NK-92 treated with Interleukin-12 subunit alpha and Interleukin-12 subunit beta, amount 100 ng/mL, for 24 hours (cell line): ENCODE measurements around the gene MARK2.

Experiments
- DNase-seq: peaks from one replicate; lab custom pipeline; 2025; lab: John Stamatoyannopoulos, UW

The MARK2 gene

DNA sequence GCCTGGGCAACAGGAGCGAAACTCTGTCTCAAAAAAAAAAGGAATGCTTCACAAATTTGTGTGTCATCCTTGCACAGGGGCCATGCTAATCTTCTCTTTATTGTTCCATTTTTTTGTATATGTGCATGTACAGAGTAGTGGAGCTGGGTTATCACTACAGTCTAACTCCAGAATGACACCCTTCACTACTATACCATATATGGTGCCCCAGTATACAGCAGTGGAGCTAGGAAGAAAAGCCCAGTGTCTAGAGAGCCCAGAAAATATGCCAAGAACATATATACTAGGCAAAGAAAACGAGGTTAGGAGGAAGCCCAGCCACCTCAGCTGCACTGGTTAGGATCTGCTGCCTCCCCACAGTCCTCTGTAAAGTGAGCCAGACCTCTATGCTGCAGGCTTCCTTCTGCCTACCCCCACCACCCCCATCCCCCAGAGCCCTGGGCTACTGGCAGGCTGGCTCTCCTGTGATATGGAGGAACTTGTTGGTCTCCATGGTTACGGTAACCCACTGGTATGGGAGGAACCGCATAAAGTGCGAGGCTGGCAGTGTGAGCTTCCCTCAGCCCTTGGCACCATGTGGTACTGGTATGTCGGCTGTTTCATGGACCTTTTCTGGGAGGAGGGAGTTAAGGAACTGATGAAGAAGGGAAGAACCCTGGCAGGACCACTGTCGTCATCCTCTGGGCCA, 43.8 kb downstream of the MARK2 start:
- DNase-seq: no peak

DNA sequence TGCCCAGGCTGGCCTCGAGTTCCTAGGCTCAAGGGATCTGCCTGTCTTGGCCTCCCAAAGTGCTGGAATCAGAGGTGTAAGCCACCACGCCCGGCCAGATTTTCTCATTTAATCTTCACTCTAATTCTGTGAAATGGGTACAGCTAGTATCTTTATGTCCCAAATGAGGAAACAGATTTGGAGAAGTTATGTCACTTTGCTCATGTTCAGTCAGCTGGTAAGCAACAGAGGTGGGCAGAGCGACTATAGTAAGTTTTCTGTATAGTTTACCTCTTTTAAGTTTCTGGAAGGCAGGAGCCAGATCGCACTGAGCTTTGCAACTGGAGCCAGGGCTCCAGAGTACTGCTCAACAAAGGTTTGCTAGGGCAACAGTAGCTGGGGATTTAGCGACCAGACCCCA, 44.9 kb downstream of the MARK2 start:
- no peak for DNase-seq

DNA sequence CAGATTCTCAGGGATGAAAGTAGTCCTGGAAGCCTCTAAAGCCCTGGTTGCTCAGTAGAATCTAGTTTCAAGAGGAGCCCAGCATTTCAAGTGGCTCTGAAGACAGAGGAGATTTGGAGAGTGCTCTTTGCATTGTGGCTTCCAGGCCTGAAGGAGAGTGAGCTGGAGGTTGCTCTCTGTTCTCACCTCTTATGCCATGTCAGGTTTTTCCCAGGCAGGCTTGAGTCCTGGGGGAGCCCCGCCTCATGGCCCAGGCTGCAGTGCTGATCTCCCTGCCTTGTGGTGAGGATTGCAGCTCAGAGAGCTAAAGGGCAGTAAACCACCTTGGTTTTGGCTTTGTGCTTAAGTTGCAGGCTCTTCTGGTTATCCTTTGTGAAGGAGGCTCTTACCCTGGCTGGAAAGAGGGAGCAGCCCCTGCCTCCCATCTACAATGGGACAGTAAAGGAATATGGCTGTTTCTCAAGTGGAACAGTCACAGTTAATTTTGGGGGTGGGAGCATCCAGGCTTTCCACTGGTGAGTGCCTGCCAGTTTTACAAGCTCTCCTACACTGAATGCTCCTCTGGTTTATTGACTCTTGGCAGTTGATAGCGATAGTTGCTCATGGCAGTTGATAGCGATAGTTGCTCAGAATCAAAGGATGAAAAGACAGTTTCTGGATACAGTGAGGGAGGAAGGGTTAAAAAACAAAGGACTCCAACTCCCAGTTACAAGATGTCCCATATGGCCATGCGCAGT, 45.5 kb downstream of the MARK2 start:
- DNase-seq: no peak

DNA sequence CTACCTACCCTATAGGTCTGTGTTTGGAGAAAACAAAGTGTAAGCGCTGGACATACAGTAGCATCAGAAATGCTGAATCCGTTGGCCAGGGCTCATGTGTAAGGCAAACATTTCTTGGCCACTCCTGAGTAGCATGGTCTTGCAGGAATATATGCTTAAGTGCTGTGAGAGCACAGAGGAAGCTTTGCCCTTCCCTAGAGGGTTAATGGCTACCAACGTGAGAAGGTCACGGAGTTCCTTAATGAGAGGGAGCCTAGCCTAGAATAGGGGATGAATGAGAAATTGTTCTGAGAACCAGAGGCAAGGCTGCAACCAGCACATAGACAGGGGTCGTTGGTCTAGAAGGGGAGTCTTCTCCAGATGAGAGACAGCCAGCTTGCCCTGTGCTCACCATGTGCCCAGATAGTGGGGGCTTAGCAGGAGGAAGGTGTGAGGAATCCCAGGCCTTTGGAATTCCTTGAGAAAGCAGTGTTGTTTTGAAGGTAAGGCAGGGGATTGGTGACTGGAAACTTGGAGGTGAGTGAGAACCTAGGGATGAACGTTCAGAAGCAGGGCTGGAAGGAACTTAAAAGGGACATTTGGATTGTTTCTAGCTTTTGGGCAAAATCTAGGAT, 48.6 kb downstream of the MARK2 start:
- no peak for DNase-seq

DNA sequence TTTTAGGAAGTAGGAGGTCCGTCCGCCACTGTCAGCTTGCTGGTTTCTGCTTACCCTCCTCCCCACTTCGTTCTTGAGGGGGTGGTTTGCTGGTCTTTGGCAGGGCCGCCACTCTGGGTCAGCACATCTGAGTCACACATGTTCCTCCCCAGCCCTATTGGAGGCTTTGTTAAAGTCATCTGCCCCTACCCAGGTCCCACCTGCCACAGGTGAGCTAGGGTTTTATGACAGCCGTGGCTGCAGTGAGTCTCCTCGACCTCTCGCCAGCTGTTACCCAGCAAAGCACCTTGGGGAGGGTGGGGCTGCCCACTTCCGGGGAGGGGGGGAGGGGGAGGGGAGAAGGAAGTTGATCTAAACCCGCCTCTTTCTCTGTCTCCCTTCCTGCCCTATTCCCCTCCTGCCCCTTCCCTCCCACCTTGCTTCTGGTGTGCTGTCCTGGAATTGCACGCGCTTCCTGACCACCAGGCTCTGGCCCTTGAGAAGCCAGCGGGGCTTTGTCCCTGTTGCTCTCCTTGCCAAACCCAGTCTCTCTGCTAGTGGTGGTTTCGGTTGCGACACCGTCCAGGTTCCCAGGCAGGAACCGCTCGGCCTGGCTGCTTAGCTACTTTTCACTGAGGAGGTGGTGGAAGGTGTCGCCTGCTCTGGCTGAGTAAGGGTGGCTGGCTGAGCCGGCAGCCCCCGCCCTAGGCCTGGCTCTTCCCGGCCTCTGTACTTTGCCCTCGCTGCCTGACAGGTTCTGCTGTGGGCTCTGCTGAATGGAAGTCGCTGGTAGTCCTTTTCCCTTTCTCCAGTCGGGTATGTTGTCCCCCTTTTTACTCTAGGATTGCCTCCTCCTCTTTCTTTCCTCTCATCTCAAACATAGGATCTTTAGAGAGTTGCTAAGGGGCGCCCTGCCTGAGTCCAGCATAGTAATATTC, 49.5 kb downstream of the MARK2 start:
- DNase-seq: peak; percentile 71

DNA sequence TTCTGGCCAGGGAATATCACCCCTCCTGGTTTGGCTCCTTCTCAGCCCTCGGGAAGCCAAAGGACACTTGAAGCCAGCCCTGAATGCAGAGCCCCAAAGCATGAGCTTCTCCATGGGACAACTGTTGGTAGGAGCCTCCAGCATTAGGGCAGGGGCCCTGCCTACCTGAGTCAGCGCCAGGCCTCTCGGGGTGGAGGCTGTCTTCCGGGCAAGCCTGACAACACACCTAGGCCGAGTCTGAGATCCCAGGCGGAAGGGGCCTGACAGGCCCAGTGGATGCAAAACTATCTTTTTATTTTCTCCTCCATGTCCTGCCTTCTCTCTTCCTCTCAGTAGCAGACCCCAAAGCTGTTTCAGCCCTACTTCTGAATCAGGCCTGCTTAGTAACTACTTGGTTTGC, 50.4 kb downstream of the MARK2 start:
- DNase-seq: no peak

DNA sequence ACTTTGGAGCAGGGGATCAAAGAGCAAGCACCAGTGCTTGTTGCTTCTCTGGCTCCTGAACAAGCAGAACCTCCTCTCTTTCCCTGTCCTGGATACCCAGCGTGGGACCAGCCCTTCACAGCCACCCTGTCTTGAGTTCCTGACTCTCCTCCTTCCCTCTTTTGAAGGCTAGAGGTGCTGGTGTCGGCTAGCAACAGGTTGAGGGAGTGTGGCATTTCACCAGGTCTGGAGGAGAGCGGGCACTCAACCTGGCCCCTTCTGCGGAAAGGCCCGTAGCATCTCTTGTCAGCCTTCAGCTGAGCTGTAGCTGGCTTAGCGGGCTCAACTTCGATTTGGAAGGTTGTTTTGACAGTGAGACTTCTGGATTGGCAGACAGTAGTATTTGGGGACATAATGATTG, 51.5 kb downstream of the MARK2 start:
- no peak for DNase-seq

DNA sequence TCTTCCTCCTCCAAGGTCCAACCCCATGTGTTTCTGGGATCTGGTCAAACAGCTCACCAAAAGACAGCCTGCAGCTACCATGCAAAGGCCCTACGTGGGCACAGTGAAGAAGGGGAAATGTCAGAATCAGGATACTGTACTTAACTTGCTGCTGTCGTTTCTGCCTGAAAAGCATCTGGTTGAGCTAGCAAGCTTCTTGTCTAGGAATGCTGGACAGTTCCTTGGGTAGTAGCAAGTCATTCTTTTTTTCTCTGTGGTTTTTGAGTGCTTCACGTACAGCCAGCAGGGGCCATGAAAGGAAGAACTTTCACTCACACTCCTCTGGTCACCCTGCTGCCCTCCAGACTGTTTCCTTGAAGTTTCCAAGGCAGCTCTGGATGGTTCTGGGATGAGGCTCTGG, 53.3 kb downstream of the MARK2 start:
- no peak for DNase-seq

DNA sequence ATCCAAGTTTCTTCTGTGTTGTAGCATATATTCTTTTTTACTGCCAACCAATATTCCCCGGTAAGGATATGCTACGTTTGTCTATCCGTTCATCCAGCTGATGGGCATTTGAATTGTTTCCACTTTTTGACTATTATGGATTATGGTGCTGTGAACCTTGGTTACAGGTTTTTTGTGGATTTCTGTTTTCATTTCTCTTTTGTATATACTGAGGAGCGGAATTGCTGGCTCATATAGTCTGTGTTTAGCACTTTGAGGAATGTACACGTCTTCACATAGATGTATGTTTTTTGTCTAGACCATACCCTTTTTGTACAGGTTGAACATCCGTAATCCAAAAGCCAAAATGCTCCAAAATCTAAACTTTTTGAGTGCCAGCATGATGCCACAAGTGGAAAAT, 54.4 kb downstream of the MARK2 start:
- no peak for DNase-seq

DNA sequence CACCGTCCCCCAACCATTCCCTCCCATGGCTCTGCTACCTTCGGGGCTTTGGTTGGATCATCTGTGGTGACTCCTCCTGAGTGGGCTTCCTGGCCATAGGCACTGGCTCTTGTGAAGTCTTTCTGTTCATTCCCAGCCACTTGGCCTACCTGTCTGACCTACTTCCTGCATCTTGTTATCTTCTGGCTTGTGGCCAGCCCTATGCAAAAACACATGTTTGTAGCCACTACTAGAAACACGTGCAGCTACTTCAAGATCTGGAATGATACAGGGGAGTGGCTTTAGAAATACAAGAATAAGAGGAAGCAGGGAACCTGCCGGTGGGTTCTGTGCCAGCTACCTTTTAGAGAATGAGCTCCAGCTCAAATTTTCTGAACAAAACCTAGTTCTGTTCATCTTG, 57.2 kb downstream of the MARK2 start:
- no peak for DNase-seq

DNA sequence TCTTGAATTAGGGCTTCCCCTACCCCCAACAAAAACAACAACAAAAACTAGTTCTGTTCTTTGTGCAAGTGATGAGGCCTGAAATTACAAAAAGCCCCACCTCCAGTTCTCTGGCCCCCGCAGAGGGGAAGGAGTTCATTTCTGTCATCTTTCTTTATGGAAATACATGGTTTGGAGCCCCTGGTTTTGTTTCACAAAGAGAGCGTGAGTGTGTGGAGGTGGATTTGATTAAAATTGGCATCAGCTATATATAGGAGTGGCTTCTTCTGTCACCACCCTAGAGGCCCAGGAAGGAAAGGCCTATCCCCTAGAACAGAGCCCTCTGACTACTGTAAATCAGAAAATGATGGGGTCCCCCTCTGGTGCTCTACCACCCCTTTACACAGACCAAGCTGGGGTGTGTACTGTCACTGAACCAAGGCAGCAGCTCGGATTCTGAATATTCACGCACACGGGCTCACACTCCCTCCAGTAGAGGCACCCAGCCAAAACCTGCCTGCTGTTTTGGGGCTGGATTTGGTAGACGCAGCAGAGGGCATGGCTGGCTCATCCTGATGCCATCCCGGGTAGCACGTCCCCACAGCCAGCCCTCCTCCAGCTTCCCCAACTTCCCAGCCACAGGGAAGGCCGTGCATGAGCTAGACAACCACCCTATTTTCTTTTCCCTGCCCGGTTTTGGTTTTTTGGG, 58.7 kb downstream of the MARK2 start:
- DNase-seq: no peak

DNA sequence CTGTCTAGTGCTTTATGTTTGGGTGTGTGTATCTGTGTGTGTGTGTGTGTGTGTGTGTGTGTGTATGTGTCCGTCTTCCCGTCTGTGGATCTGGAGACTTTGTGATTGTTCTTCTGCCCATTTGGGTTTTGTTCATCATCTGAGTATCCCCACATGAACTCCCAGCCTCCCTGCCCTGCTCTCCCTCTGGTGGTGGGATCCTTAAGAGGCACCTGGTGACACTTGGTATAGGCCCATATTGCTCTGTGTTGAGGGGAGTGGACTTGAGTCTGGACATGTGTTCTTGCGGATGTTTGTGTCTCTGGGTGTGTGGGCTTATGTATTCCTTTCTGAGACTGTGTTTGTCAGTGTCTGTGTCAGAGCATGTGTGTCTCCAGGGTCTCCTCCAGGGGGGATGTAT, 62.8 kb downstream of the MARK2 start:
- DNase-seq: no peak

DNA sequence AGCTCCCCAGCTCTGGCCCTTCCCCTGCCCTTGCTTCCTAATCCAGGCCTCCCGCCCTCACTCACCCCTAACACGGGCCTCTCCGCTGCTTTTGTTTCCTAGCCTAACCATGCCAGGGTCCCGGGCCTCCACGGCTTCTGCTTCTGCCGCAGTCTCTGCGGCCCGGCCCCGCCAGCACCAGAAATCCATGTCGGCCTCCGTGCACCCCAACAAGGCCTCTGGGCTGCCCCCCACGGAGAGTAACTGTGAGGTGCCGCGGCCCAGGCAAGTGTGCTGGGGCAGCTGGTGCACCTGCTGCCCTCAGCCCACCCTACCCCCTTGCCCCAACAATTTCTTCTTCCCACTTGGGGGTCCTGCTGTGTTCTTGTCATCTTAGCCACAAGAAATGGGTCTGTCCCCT, 65.0 kb downstream of the MARK2 start:
- no peak for DNase-seq

DNA sequence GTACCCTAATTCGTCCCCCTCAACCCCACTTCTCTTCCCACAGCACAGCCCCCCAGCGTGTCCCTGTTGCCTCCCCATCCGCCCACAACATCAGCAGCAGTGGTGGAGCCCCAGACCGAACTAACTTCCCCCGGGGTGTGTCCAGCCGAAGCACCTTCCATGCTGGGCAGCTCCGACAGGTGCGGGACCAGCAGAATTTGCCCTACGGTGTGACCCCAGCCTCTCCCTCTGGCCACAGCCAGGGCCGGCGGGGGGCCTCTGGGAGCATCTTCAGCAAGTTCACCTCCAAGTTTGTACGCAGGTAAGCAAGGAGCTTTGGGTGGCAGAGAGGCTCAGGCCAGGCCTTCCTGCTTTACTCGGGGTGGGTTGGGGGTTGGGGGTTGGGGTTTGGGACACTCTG, 65.8 kb downstream of the MARK2 start:
- no peak for DNase-seq

DNA sequence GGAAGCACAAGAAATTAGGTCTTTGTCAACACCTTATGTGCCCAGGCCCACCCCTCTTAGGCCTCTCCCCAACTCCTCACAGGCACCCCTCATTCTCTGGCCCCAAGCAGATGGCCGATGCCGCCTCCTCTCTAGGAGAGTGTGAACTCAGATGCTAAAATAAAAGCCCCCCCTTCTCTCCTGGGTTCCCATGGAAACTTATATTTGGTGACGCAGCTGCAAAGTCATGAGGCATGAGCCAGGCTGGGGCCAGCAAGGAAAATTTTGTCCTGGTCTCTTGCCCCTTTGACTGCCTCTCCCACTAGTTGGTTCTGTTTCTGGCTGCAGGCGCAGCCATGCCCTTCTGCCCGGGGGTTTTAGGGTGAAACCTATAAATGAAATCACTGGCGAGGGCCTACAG, 66.3 kb downstream of the MARK2 start:
- no peak for DNase-seq

DNA sequence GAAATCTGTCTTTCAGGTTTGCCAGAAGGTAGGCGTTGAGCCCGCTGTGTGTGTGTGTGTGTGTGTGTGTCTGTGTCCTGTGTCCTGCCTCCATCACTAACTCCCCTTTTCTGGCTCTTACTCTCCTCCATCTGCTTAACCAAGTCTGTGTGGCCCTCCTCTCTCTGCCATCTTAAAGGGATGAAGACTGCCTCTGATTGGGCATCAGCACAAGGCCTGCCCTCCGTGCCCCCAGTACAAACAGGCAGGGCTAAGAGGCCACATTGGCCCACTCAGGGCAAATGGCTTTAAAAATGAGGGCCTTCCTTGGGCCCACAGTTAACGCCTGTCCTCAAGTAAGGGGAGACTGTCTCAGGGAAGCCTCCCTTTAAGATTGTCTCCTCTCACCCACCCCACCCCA, 67.2 kb downstream of the MARK2 start:
- no peak for DNase-seq

DNA sequence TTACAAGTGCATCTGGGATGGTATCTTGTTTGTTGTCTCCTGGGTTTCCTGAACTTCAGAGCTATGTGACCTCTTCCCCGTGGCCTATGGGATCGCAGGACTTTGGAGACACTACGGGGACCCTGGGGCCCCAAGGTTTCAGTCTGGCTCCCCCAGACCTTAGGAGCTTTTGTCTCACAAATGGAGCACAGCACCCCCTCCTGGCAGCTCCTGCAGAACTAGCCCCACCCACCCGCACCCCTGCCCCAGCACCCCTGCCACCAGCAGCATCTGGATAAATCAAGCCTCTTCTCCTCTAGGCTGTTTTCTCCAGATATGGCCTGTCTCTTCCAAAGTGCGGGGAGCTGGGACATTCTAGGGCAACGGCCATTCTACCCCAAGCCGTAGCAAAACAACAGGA, 67.7 kb downstream of the MARK2 start:
- no peak for DNase-seq

DNA sequence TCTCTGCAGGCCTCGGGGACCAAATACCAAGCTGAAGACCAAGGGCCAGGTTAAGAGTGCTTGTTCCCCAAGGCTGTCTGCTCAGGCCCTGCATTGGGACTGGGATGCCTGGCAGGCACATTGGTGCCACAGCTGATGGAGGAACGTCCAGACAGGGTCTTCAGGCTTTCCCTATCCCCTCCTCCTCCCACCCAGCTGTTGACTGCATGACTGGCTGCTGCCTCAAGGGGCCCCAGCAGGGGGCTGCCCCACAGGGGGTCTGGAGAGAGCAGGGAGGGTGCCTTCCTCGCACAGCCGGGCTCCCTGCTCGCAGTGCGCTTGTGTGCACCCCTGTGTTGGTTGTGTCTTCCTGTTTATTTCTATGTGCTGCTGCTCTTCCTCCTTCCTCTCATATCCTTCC, 68.2 kb downstream of the MARK2 start:
- no peak for DNase-seq

DNA sequence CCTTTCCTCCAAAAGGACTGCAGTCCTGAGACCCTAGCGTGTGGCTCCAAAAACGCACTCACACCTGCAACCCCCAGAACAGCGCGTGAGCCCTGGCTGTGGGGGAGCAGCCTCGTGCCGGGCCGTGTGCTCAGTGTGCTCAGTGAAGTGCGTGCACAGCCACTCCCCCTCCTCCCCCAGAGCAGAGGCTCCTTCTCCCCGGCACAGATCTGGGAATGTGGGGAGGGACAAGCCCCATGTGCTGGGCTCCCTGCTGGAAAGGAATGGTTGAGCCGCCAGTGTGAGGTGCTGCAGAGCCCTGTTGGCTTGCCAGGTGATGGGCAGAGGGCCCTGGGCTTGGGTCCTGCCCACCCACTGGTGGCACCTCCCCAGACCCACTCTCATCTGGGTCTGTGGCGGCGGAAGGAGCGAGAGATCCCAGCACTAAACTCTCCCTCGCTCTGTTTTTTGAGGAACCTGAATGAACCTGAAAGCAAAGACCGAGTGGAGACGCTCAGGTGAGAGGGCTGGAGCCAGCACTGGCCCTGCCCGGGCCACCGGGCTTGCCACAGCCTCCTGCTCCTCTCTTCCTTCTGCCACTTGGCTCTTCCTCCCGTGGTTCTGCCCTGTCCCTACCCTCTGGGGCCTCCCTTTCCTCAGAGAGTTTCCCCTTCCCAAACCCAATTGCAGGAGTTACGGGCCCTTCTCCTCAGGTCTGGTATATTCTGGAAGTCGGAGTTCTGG, 69.1 kb downstream of the MARK2 start:
- no peak for DNase-seq

DNA sequence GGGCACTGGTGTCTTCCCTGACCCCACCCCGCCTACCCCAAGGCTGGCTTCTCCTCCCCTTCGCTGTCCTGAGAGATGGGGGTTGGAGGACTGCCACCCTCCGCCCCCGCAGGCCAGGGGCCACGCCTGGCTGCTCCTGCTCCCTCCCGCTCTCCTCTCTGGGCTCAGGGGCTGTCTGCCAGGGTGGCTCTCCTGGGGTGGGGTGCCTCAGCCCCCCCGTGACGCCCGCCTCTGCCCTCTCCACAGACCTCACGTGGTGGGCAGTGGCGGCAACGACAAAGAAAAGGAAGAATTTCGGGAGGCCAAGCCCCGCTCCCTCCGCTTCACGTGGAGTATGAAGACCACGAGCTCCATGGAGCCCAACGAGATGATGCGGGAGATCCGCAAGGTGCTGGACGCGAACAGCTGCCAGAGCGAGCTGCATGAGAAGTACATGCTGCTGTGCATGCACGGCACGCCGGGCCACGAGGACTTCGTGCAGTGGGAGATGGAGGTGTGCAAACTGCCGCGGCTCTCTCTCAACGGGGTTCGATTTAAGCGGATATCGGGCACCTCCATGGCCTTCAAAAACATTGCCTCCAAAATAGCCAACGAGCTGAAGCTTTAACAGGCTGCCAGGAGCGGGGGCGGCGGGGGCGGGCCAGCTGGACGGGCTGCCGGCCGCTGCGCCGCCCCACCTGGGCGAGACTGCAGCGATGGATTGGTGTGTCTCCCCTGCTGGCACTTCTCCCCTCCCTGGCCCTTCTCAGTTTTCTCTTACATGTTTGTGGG, 69.9 kb downstream of the MARK2 start:
- no peak for DNase-seq
